ENCODE measurements around the gene MSGN1.
"Not testable (repeated sequence)": the region's sequence is repeated elsewhere in the genome, so short reads cannot be mapped to it uniquely, and the experiment has no call there.

Gene MSGN1

GRCh38 chr2:17803497-17803896, 12.8 kb upstream of the MSGN1 start:
- no peak for DNase-seq (ENCODE audit: extremely low spot score, insufficient read length, low read depth)
- no peak for FAIRE-seq

DNA sequence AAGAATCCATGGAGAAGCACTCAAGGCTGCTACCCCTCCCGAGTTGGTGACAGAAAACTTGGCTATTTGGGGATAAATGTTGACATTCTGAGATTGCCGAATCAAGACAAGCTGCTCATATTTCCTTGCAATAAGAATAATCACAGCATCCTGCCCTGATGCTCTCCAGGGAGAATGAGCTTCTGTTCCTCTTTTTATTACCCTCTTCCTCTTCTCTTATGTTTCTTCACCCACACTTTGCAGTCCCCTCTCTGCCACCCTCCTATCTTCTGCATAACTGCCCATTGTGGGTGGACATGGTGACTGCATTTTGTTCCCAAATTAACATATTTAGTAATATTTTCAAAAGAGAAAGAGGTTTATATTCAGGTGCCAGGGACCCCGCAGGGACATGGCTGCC, 11.9 kb upstream of the MSGN1 start:
- DNase-seq (ENCODE audit: extremely low spot score, insufficient read length, low read depth) (no peak), FAIRE-seq (peak; percentile 75)

DNA sequence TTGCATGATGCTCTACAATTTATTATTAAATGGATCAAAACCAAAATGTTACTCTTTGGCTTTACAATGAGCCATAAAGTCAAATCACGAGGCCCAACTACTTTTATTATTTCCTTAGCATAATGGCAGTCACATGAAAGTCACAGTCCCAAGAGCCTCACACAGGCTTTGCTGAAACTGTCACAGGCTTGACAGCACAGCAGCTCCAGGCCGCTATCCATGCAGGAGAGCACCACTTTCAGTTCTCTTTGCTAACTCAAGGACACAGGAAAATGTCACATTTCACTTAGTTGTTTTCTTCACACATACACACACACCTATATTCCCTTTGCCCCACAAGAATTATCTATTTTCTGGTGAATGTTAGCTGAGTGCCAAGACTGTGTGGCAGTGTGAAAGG, 11.1 kb upstream of the MSGN1 start:
- DNase-seq (ENCODE audit: extremely low spot score, insufficient read length, low read depth) (no peak), FAIRE-seq (peak; percentile 26)

DNA sequence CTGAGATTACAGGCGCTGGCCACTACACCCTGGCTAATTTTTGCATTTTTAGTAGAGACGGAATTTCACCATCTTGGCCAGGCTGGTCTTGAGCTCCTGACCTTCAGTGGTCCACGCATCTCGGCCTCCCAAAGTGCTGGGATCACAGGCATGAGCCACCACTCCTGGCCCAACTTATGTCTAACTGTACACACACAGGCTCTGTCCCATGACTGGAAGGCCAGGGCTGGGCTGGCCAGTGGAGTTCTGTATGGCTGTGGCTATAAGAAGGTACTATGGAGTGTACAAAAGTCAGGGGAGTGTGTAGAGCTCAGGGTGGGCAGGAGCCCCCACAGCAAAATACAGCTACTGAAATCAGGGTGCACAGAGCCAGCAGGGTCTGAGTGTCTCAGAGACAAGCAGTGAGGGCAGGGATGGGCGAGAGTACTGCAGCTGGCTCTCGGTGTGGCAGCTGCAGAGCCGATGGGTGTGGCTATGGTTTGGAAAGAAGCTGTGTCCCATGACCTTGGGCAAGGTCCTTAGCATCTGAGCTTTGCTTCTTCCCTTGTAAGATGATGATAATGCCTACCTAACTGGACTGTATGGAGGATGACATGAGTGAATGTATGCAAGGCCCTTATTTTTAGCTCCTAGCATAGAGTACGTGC, 10.4 kb upstream of the MSGN1 start:
- FAIRE-seq, result no peak
- no peak for DNase-seq (ENCODE audit: extremely low spot score, insufficient read length, low read depth)

GRCh38 chr2:17813010-17813741, 3.1 kb upstream of the MSGN1 start:
- DNase-seq (ENCODE audit: extremely low spot score, insufficient read length, low read depth) (no peak), FAIRE-seq (no peak)

DNA sequence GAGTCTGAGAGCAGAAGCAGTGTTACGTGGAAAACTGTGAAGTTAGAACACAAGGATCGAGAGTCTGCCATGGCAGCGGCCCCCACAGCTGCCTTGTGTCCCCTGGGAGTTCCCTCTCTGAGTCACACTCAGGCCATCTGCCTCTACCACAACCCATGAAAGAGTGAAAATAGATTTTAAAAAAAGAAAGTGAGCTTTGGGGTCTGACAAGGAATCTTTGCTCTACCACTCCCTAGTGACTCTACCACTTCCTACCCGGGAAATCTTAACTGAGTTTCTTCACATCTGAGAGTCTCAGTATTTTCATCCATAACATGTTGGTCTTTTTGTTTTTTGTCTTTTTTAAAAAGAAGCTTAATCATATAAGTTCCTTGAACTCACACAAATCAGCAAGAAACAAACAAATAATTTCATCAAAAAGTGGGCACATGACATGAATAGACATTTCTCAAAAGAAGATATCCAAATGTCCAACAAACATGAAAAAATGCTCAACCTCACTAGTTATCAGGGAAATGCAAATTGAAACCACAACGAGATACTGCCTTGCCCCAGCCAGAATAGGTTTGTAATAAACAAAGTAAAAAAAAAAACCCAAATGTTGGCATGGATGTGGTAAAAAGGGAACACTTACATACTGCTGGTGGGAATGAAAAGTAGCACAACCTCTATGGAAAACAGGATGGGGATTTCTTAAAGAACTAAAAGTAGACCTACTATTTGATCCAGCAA, 2.4 kb upstream of the MSGN1 start:
- FAIRE-seq, result peak; percentile 96
- peak; percentile 58 for DNase-seq (ENCODE audit: extremely low spot score, insufficient read length, low read depth)

GRCh38 chr2:17814601-17815000, 1.7 kb upstream of the MSGN1 start:
- no peak for DNase-seq (ENCODE audit: extremely low spot score, insufficient read length, low read depth)
- FAIRE-seq, result no peak

- DNase-seq (ENCODE audit: extremely low spot score, insufficient read length, low read depth) (no peak), FAIRE-seq (peak; percentile 77)
Measured at GRCh38 chr2:17815468-17816184, 634 bp upstream of the MSGN1 start.

- no peak for FAIRE-seq
Measured at GRCh38 chr2:17818235-17818815, 2.1 kb downstream of the MSGN1 start.

GRCh38 chr2:17821080-17821479, 4.8 kb downstream of the MSGN1 start:
- FAIRE-seq (no peak), DNase-seq (ENCODE audit: extremely low spot score, insufficient read length, low read depth) (no peak)

More at GRCh38 chr2:17818235-17818815, 2.1 kb downstream of the MSGN1 start:
- no peak for DNase-seq (ENCODE audit: extremely low spot score, insufficient read length, low read depth)

DNA sequence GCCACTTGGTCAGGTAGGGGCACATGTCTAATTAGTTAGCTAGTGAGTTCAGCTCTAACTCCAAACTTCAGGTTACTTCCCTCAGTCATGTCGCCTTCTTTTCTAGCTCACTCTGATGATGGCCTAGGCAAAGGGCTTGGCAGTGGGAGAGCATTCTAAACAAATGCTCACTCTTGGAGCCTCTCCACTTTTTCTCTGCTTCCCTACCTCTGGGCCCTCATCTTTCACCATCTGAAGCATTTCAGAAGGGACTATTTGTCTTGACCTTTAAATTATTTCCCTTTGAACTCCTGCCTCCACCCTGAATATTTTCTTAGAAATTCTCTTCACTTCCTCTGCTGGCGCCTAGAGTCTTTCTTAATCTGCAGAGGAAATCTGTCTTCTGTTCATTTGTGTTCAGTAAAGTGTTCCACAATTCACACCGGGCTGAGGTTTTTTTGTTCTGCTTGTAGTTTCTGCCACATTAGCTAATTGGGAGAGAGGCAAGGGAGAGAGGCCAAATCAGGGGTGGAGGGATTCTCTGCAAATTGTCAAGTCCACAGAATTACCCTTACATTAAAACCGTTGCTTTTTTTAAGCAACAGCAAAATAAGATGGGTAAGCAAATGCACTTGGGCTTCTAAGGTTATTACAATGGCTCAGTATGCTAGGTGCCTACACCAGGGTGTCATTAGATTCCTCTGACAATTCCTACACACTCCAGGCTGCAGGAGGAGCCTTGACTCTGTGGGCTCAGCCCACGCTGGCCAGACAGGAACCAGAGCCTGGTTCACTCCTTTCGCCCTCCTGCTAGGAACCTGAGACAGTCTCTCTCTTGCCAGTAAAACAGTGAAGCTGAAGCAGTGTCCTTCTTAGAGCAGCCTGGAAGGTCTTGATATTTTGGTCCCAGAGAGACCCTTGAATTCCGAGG, 5.5 kb downstream of the MSGN1 start:
- no peak for DNase-seq (ENCODE audit: extremely low spot score, insufficient read length, low read depth)
- peak; percentile 74 for FAIRE-seq

DNA sequence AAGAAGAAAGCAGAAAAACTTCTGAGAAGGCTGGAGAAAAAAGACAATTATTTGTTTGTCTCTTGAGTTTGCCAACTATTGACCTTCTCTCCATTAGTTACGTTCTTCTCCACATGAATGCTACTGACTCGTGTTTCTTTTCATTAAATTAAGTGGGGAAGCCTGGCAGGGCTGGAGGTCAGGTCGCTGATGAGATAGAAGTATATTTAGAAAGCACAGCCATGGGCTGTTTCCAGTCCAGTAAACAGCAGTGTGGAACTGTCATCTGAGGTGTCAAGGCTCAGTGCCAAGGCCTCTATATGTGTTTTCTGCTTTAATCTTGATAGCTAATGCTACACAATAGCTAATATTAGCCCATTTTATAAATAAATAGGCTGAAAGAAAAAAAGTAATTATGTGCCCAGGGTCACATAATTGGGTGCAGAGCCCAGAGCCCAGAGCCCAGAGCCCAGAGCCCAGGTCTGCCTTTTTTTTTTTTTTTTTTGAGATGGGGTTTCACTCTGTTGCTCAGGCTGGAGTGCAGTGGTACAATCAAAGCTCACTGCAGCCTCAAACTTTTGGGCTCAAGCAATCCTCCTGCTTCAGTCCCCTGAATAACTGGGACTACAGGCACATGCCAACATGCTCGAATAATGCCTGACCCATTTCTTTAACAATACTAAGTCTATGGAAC, 6.3 kb downstream of the MSGN1 start:
- FAIRE-seq, result peak; percentile 85

DNA sequence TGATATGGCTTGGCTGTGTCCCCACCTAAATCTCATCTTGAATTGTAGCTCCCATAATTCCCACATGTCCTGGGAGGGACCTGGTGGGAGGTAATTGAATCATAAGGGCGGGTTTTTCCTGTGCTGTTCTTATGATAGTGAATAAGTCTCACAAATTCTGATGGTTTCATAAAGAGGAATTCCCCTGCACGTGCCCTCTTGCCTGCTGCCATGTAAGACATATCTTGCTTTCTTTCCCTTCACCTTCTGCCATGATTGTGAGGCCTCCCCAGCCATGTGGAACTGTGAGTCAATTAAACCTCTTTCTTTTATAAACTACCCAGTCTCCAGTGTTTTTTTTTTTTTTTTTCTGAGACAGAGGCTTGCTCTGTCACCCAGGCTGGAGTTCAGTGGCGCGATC, 7.4 kb downstream of the MSGN1 start:
- not testable (repeated sequence) for FAIRE-seq; DNase-seq (ENCODE audit: extremely low spot score, insufficient read length, low read depth)

More for the DNA sequence above, 6.3 kb downstream of the MSGN1 start:
- no peak for DNase-seq (ENCODE audit: extremely low spot score, insufficient read length, low read depth)

GRCh38 chr2:17827316-17827715, 11.1 kb downstream of the MSGN1 start:
- DNase-seq (ENCODE audit: extremely low spot score, insufficient read length, low read depth), result no peak
- no peak for FAIRE-seq

DNA sequence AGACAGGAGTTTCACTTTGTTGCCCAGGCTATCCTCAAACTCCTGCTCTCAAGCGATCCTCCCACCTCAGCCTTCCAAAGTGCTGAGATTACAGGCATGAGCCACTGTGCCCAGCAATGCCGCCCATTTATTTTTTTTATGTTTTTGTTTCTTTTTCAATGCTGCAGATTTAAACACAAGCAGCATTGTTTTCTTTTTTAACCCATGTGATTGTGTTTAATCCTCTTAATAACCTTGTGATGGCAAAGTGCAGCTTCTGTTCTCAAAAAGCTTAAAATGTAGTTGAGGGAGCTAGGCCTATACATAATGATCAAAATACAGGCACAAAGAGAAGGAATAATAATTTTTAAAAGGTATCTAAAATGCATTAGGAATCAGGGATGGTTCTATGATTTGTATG, 11.5 kb downstream of the MSGN1 start:
- FAIRE-seq (no peak), DNase-seq (ENCODE audit: extremely low spot score, insufficient read length, low read depth) (no peak)

- peak; percentile 33 for DNase-seq (ENCODE audit: extremely low spot score, insufficient read length, low read depth)
- FAIRE-seq, result no peak
Measured at GRCh38 chr2:17830053-17831034, 14.1 kb downstream of the MSGN1 start.

DNA sequence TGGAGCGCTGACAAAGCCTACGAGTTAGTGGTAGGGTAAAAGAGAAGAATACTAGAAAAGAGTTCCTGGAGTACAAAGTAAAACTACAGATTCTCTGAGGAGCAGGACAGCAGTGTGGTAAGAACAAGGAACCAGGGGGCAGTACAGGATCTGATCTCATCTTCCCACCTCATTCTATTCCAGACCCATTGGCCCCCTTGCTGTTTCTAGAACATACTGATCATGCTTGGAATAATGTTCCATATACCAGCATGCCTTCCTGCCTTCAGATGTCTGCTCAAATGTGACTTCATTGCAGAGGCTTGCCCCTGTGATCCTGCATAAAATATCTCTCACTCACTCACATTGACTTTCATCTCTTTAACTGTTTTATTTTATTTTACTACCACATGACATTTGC, 19.3 kb downstream of the MSGN1 start:
- DNase-seq (ENCODE audit: extremely low spot score, insufficient read length, low read depth), result no peak

More for the DNA sequence above, 19.3 kb downstream of the MSGN1 start:
- no peak for FAIRE-seq

All from GM18507 (cell line).